ENCODE measurements around the gene SFTPD.

DNA sequence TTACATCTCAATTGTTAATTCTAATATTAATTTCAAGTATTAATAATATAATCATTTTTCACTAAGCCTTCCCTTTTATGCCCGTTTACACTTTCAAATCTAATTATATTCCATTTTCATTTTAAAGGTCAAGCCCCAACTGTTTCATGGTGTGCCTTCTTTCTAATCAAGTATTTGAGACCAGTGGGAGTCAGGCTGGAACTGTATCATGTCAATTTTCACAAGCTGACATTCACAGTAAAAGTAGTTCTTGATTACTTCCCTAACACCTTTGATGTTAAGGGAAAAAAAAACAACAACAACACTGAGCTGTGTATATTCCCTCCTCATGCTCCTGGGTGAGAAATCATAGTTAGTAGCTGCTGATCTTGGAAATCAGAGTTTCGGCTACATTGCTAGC, 38.1 kb downstream of the SFTPD start:
- TF ChIP-seq POLR2A (IDR thresholded peaks at IDR 0.05), result no peak
- TF ChIP-seq, protein P1, sequence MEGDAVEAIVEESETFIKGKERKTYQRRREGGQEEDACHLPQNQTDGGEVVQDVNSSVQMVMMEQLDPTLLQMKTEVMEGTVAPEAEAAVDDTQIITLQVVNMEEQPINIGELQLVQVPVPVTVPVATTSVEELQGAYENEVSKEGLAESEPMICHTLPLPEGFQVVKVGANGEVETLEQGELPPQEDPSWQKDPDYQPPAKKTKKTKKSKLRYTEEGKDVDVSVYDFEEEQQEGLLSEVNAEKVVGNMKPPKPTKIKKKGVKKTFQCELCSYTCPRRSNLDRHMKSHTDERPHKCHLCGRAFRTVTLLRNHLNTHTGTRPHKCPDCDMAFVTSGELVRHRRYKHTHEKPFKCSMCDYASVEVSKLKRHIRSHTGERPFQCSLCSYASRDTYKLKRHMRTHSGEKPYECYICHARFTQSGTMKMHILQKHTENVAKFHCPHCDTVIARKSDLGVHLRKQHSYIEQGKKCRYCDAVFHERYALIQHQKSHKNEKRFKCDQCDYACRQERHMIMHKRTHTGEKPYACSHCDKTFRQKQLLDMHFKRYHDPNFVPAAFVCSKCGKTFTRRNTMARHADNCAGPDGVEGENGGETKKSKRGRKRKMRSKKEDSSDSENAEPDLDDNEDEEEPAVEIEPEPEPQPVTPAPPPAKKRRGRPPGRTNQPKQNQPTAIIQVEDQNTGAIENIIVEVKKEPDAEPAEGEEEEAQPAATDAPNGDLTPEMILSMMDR (IDR thresholded peaks at IDR 0.05), result no peak
- TF ChIP-seq EP300 (IDR thresholded peaks at IDR 0.05), result no peak
- no peak for TF ChIP-seq POLR2AphosphoS5 (IDR thresholded peaks at IDR 0.05)

Data from upper lobe of left lung (tissue), 4 donors.